Parathyroid adenoma (tissue), 2 donors: ENCODE measurements around the gene HOTAIR.
A peak's percentile ranks its signal among the peaks of the same experiment; 100 is the strongest.

ENCODE experiments used
- H2AFZ ChIP-seq: fragments of 300-600 bp; sonication (generic); one replicate; pipeline ENCODE4 v1.7.0; 2017; ENCODE audit warnings: antibody characterized with exemption, mild to moderate bottlenecking
- H3K27ac ChIP-seq: fragments of 300-600 bp; sonication (generic); one replicate; pipeline ENCODE4 v1.7.0; 2017
- H3K27me3 ChIP-seq: fragments of 300-600 bp; sonication (generic); one replicate; pipeline ENCODE4 v1.7.0; 2017; ENCODE audit warnings: low read length; ENCODE audit not compliant: control insufficient read depth, insufficient read depth
- H3K36me3 ChIP-seq: fragments of 300-600 bp; sonication (generic); one replicate; pipeline ENCODE4 v1.7.0; 2017; ENCODE audit warnings: low read length; ENCODE audit not compliant: control insufficient read depth, insufficient read depth
- H3K4me1 ChIP-seq: fragments of 300-600 bp; sonication (generic); one replicate; pipeline ENCODE4 v1.7.0; 2017; ENCODE audit warnings: control low read depth
- H3K4me2 ChIP-seq: fragments of 300-600 bp; sonication (generic); one replicate; pipeline ENCODE4 v1.7.0; 2017; ENCODE audit warnings: low read length
- H3K4me3 ChIP-seq: fragments of 300-600 bp; sonication (generic); one replicate; pipeline ENCODE4 v1.7.0; 2017; ENCODE audit warnings: low read depth, low read length
- H3K79me2 ChIP-seq: fragments of 300-600 bp; sonication (generic); one replicate; pipeline ENCODE4 v1.7.0; 2017; ENCODE audit warnings: control low read depth
- H3K9ac ChIP-seq: fragments of 300-600 bp; sonication (generic); one replicate; pipeline ENCODE4 v1.7.0; 2017; ENCODE audit warnings: mild to moderate bottlenecking
- H3K9me3 ChIP-seq: fragments of 300-600 bp; sonication (generic); one replicate; pipeline ENCODE4 v1.7.0; 2017; ENCODE audit warnings: low read length; ENCODE audit not compliant: control insufficient read depth
- TF ChIP-seq, protein P1 (sequence below): fragments of 300-600 bp; sonication (generic); IDR thresholded peaks from one replicate; pipeline ENCODE4 v1.7.0; 2017; ENCODE audit warnings: antibody characterized with exemption, mild to moderate bottlenecking
- donor health status: primary hyperparathyroidism.

The HOTAIR gene

GRCh38 chr12:54007538-54008259, 32.9 kb upstream of the HOTAIR start:
- Histone ChIP-seq H3K9me3 (no peaks in the 10 kb centered on the region), H3K9ac (no peak overlapping the region), H3K4me1 (peaks cover 3% of the 10 kb centered on the region), H2AFZ (no peak overlapping the region), H3K27ac (no peak overlapping the region), H3K4me2 (no peak overlapping the region), H3K36me3 (no peaks in the 10 kb centered on the region), H3K27me3 (peaks cover 22% of the 10 kb centered on the region), H3K4me3 (no peak overlapping the region), H3K79me2 (no peaks in the 10 kb centered on the region)
- TF ChIP-seq, protein P1, sequence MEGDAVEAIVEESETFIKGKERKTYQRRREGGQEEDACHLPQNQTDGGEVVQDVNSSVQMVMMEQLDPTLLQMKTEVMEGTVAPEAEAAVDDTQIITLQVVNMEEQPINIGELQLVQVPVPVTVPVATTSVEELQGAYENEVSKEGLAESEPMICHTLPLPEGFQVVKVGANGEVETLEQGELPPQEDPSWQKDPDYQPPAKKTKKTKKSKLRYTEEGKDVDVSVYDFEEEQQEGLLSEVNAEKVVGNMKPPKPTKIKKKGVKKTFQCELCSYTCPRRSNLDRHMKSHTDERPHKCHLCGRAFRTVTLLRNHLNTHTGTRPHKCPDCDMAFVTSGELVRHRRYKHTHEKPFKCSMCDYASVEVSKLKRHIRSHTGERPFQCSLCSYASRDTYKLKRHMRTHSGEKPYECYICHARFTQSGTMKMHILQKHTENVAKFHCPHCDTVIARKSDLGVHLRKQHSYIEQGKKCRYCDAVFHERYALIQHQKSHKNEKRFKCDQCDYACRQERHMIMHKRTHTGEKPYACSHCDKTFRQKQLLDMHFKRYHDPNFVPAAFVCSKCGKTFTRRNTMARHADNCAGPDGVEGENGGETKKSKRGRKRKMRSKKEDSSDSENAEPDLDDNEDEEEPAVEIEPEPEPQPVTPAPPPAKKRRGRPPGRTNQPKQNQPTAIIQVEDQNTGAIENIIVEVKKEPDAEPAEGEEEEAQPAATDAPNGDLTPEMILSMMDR, result no peak

DNA sequence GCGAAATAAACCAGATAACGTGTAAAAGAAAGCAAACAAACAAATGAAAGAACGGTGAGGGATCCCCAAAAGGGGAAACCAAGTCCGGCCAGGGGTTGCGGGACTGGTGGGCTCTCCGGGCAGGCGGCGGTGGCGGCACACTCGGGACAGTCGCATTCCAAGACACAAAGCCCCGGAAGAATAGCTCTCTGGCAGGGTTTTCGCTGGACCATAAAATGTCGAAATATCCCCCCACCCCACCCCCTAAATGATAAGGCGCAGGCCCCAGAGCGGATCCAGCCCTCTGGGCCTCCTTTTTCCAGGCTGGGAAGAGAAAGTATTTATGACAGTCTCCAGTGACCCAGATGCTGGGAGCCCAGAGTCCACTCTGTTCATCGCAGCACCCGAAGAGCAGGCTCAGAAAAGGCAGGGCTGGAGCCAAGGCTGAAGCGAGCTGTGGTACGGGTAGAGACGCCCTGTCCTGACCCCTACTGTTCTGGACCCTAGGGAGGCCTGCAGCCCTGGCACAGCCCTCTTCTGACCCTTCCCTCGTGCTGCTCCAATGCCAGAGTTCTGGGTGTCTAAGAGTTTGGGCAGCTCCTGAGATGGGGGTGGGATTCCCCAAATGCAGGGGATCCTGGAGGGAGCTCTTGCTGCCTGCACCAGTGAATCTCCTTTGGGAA, 31.9 kb upstream of the HOTAIR start:
- H3K9ac ChIP-seq, result no peak overlapping the region
- H3K27ac ChIP-seq, result no peak overlapping the region
- peak overlapping the region; percentile 46 for H3K4me3 ChIP-seq
- TF ChIP-seq, protein P1, result no peak
- no peaks in the 10 kb centered on the region for H3K36me3 ChIP-seq
- H3K4me2 ChIP-seq, result peak overlapping the region; percentile 74
- peak overlapping the region; percentile 68 for H2AFZ ChIP-seq
- no peaks in the 10 kb centered on the region for H3K79me2 ChIP-seq
- H3K4me1 ChIP-seq, result peaks cover 3% of the 10 kb centered on the region
- peaks cover 22% of the 10 kb centered on the region for H3K27me3 ChIP-seq
- H3K9me3 ChIP-seq, result no peaks in the 10 kb centered on the region

- Histone ChIP-seq H3K4me1 (peaks cover 3% of the 10 kb centered on the region), H3K9ac (no peak overlapping the region), H3K79me2 (no peaks in the 10 kb centered on the region), H2AFZ (peak overlapping the region; percentile 68), H3K4me2 (peak overlapping the region; percentile 74), H3K27me3 (peaks cover 22% of the 10 kb centered on the region), H3K4me3 (peak overlapping the region; percentile 46), H3K27ac (no peak overlapping the region), H3K36me3 (no peaks in the 10 kb centered on the region), H3K9me3 (no peaks in the 10 kb centered on the region)
- TF ChIP-seq, protein P1, result peak; percentile 97
These were observed 31.3 kb upstream of the HOTAIR start for GRCh38 chr12:54005853-54006558.

GRCh38 chr12:54005531-54005852, 30.7 kb upstream of the HOTAIR start:
- no peak overlapping the region for H3K9ac ChIP-seq
- TF ChIP-seq, protein P1, result no peak
- no peak overlapping the region for H3K27ac ChIP-seq
- H3K9me3 ChIP-seq, result no peaks in the 10 kb centered on the region
- no peak overlapping the region for H3K4me3 ChIP-seq
- peaks cover 3% of the 10 kb centered on the region for H3K4me1 ChIP-seq
- H2AFZ ChIP-seq, result no peak overlapping the region
- H3K36me3 ChIP-seq, result no peaks in the 10 kb centered on the region
- H3K79me2 ChIP-seq, result no peaks in the 10 kb centered on the region
- no peak overlapping the region for H3K4me2 ChIP-seq
- H3K27me3 ChIP-seq, result peaks cover 22% of the 10 kb centered on the region
